ENCODE data around the gene HDLBP.
"Not testable (repeated sequence)": the region's sequence is repeated elsewhere in the genome, so short reads cannot be mapped to it uniquely, and the experiment has no call there.

The HDLBP gene

GRCh38 chr2:241278306-241278705 lies 37.2 kb downstream of the HDLBP start:
- DNase-seq: not testable (repeated sequence)

- no peak for DNase-seq
Measured at GRCh38 chr2:241275910-241276309, 39.6 kb downstream of the HDLBP start.

- no peak for DNase-seq
Measured at GRCh38 chr2:241275504-241275903, 40.0 kb downstream of the HDLBP start.

- DNase-seq: no peak
Measured at GRCh38 chr2:241274127-241274526, 41.3 kb downstream of the HDLBP start.

GRCh38 chr2:241273210-241274020 lies 42.1 kb downstream of the HDLBP start:
- DNase-seq: peak; percentile 60

GRCh38 chr2:241272303-241273209 lies 42.9 kb downstream of the HDLBP start:
- peak; percentile 64 for DNase-seq

GRCh38 chr2:241271706-241272302 lies 43.7 kb downstream of the HDLBP start:
- peak; percentile 64 for DNase-seq

GRCh38 chr2:241270531-241270930 lies 44.9 kb downstream of the HDLBP start:
- DNase-seq: no peak

- no peak for DNase-seq
Measured at GRCh38 chr2:241269707-241270520, 45.6 kb downstream of the HDLBP start.

- DNase-seq: no peak
Measured at GRCh38 chr2:241268716-241269445, 46.6 kb downstream of the HDLBP start.

GRCh38 chr2:241268306-241268705 lies 47.2 kb downstream of the HDLBP start:
- no peak for DNase-seq

GRCh38 chr2:241267249-241268067 lies 48.0 kb downstream of the HDLBP start:
- no peak for DNase-seq

GRCh38 chr2:241265506-241265905 lies 50.0 kb downstream of the HDLBP start:
- DNase-seq: no peak

GRCh38 chr2:241263061-241263460 lies 52.4 kb downstream of the HDLBP start:
- DNase-seq: no peak

GRCh38 chr2:241261628-241262027 lies 53.8 kb downstream of the HDLBP start:
- no peak for DNase-seq

- DNase-seq: no peak
Measured at GRCh38 chr2:241260911-241261310, 54.6 kb downstream of the HDLBP start.

- no peak for DNase-seq
Measured at GRCh38 chr2:241258505-241259280, 56.8 kb downstream of the HDLBP start.

GRCh38 chr2:241257419-241258032 lies 57.9 kb downstream of the HDLBP start:
- DNase-seq: no peak

- no peak for DNase-seq
Measured at GRCh38 chr2:241256168-241256545, 59.3 kb downstream of the HDLBP start.

All from right kidney (tissue), 1 donor.